SU-DHL-6 (cell line): Measurements from ENCODE around the gene OOSP3.
"Not testable (repeated sequence)": the region's sequence is repeated elsewhere in the genome, so short reads cannot be mapped to it uniquely, and the experiment has no call there.

Experiments
- H2AFZ ChIP-seq: fragments of 200-600 bp; sonication (generic); 2 replicates; pipeline ENCODE4 v1.6.1; 2014; ENCODE audit warnings: low read depth, mild to moderate bottlenecking, moderate library complexity, mixed read lengths, antibody characterized with exemption, low read length; ENCODE audit not compliant: severe bottlenecking
- H3F3A ChIP-seq: fragments of 200-600 bp; shearing (Covaris generic); 2 replicates; pipeline ENCODE4 v1.6.0; 2016; ENCODE audit warnings: antibody characterized with exemption, mild to moderate bottlenecking; ENCODE audit not compliant: insufficient read depth
- H3K27ac ChIP-seq: fragments of 200-600 bp; sonication (generic); 2 replicates; pipeline ENCODE4 v1.5.1; 2016; ENCODE audit warnings: low read depth, mild to moderate bottlenecking, low read length, moderate library complexity, mixed read lengths
- H3K27me3 ChIP-seq: fragments of 200-600 bp; sonication (generic), shearing (Covaris generic); 2 replicates; pipeline ENCODE4 v1.6.0; 2014; ENCODE audit warnings: mild to moderate bottlenecking, low read length
- H3K36me3 ChIP-seq: fragments of 200-600 bp; sonication (generic); 2 replicates; pipeline ENCODE4 v1.6.1; 2014; ENCODE audit warnings: mild to moderate bottlenecking, low read length, mixed read lengths
- H3K4me2 ChIP-seq: fragments of 300-600, 200-600 bp; shearing (Covaris generic), sonication (generic); 2 replicates; pipeline ENCODE4 v1.6.0; 2014; ENCODE audit warnings: low read length, low read depth, mild to moderate bottlenecking; ENCODE audit not compliant: poor library complexity, severe bottlenecking
- H3K4me3 ChIP-seq: fragments of 200-600 bp; sonication (generic); 2 replicates; pipeline ENCODE4 v1.5.1; 2014; ENCODE audit warnings: antibody characterized with exemption, low read length, mild to moderate bottlenecking, mixed read lengths; ENCODE audit not compliant: insufficient read depth, poor library complexity, severe bottlenecking
- H3K79me2 ChIP-seq: fragments of 200-600 bp; sonication (generic); 2 replicates; pipeline ENCODE4 v1.6.1; 2014; ENCODE audit warnings: mild to moderate bottlenecking, low read length, moderate library complexity; ENCODE audit not compliant: insufficient read depth
- H3K9ac ChIP-seq: fragments of 200-600 bp; sonication (generic); 2 replicates; pipeline ENCODE4 v1.7.0; 2014; ENCODE audit warnings: mild to moderate bottlenecking, low read length
- H3K9me2 ChIP-seq: fragments of 200-600 bp; sonication (generic); replicated peaks from 2 replicates; pipeline ENCODE4 v1.6.1; 2014; ENCODE audit warnings: low read length; ENCODE audit not compliant: insufficient read depth
- H3K9me3 ChIP-seq: fragments of 200-600 bp; sonication (generic); 2 replicates; pipeline ENCODE4 v1.6.1; 2014; ENCODE audit warnings: low read length, mixed read lengths; ENCODE audit not compliant: insufficient read depth
- H4K20me1 ChIP-seq: fragments of 200-600 bp; sonication (generic); 2 replicates; pipeline ENCODE4 v1.6.1; 2014; ENCODE audit warnings: low read depth, mild to moderate bottlenecking, antibody characterized with exemption, low read length, moderate library complexity, mixed read lengths
- EZH2phosphoT487 ChIP-seq: fragments of 200-600 bp; sonication (generic), shearing (Covaris generic); conservative IDR thresholded peaks from 2 replicates; pipeline ENCODE4 v1.6.1; 2018; ENCODE audit warnings: mild to moderate bottlenecking, antibody characterized with exemption, low read length, moderate library complexity, mixed read lengths
- TF ChIP-seq, protein P1 (sequence below): fragments of 200-600 bp; sonication (generic); IDR thresholded peaks from one replicate; pipeline ENCODE4 v1.5.1; 2017; ENCODE audit warnings: antibody characterized with exemption, mild to moderate bottlenecking, low read length, moderate library complexity; ENCODE audit not compliant: insufficient read depth, poor library complexity, severe bottlenecking

OOSP3 gene

DNA sequence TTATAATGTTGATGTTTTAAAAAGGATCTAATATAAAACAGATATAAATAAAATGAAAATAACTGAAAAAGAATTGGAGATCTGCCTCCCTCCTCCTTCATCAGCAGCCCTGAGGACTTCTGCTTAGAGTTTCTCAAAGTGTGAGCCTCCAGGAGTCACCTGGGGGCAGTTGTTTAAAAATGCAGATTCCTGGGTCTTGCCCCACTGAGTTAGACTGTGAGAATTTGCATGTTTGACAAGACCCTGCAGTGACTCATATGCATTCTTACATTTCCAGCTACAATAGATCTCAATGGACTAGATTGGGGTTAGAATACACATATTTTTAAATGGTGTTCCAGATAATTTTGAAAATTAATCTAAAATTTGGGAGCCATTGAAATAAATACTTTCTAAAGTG, 798 bp upstream of the OOSP3 start:
- H3K9ac ChIP-seq = no peak overlapping the region
- no peak overlapping the region for H2AFZ ChIP-seq
- no peaks in the 10 kb centered on the region for H3K9me3 ChIP-seq
- no peaks in the 10 kb centered on the region for H3K27me3 ChIP-seq
- no peak overlapping the region for H3K27ac ChIP-seq
- H3K4me2 ChIP-seq = no peak overlapping the region
- no peaks in the 10 kb centered on the region for H3K79me2 ChIP-seq
- H3F3A ChIP-seq = no peaks in the 10 kb centered on the region
- TF ChIP-seq, protein P1, sequence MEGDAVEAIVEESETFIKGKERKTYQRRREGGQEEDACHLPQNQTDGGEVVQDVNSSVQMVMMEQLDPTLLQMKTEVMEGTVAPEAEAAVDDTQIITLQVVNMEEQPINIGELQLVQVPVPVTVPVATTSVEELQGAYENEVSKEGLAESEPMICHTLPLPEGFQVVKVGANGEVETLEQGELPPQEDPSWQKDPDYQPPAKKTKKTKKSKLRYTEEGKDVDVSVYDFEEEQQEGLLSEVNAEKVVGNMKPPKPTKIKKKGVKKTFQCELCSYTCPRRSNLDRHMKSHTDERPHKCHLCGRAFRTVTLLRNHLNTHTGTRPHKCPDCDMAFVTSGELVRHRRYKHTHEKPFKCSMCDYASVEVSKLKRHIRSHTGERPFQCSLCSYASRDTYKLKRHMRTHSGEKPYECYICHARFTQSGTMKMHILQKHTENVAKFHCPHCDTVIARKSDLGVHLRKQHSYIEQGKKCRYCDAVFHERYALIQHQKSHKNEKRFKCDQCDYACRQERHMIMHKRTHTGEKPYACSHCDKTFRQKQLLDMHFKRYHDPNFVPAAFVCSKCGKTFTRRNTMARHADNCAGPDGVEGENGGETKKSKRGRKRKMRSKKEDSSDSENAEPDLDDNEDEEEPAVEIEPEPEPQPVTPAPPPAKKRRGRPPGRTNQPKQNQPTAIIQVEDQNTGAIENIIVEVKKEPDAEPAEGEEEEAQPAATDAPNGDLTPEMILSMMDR = no peak
- no peaks in the 10 kb centered on the region for H3K9me2 ChIP-seq
- H4K20me1 ChIP-seq = no peaks in the 10 kb centered on the region
- H3K4me3 ChIP-seq = no peak overlapping the region
- no peaks in the 10 kb centered on the region for H3K36me3 ChIP-seq

DNA sequence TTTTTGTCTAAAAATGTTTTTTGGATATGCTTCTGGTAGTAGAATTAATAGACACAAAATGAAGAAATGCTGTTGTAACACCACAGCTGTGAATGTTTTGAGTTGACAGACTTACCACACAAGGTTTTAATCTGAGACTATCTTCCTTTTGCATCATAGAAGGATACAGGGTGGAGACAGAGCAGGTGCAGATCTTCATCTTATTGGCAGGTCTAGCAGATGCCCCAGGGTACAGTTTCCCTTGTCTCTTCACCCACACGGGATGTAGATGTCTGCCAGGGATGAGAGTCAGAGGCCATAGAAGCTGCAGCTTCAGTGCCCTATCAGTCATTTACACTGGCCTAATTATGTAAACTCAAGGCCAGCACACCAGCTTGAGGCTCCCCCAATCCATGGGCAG, 985 bp downstream of the OOSP3 start:
- no peak for TF ChIP-seq EZH2phosphoT487
- TF ChIP-seq, protein P1 = no peak
- no peaks in the 10 kb centered on the region for H3K36me3 ChIP-seq
- H3K9me2 ChIP-seq = no peaks in the 10 kb centered on the region
- no peaks in the 10 kb centered on the region for H3K9me3 ChIP-seq
- no peaks in the 10 kb centered on the region for H3F3A ChIP-seq
- no peak overlapping the region for H3K27ac ChIP-seq
- no peaks in the 10 kb centered on the region for H3K79me2 ChIP-seq
- no peaks in the 10 kb centered on the region for H3K27me3 ChIP-seq
- H3K9ac ChIP-seq = no peak overlapping the region
- no peak overlapping the region for H3K4me3 ChIP-seq
- H2AFZ ChIP-seq = no peak overlapping the region
- no peaks in the 10 kb centered on the region for H4K20me1 ChIP-seq
- H3K4me2 ChIP-seq = no peak overlapping the region

GRCh38 chr11:59883597-59883996, 5.0 kb downstream of the OOSP3 start:
- H3K9ac ChIP-seq = no peak overlapping the region
- H3K79me2 ChIP-seq = no peaks in the 10 kb centered on the region
- no peak overlapping the region for H3K4me2 ChIP-seq
- no peaks in the 10 kb centered on the region for H3K9me2 ChIP-seq
- no peak overlapping the region for H2AFZ ChIP-seq
- no peak for TF ChIP-seq EZH2phosphoT487
- TF ChIP-seq, protein P1 = no peak
- H3K27ac ChIP-seq = no peak overlapping the region
- H3K9me3 ChIP-seq = no peaks in the 10 kb centered on the region
- H3F3A ChIP-seq = no peaks in the 10 kb centered on the region
- no peaks in the 10 kb centered on the region for H4K20me1 ChIP-seq
- no peaks in the 10 kb centered on the region for H3K27me3 ChIP-seq
- no peak overlapping the region for H3K4me3 ChIP-seq
- no peaks in the 10 kb centered on the region for H3K36me3 ChIP-seq

GRCh38 chr11:59887156-59887555, 8.6 kb downstream of the OOSP3 start:
- H3K4me2 ChIP-seq, H3F3A ChIP-seq, H3K27ac ChIP-seq, H3K9ac ChIP-seq, H2AFZ ChIP-seq, H3K27me3 ChIP-seq, H3K9me2 ChIP-seq, H3K79me2 ChIP-seq, H4K20me1 ChIP-seq, H3K4me3 ChIP-seq, H3K36me3 ChIP-seq, H3K9me3 ChIP-seq: not testable (repeated sequence)
